SK-N-SH treated with all-trans-retinoic acid at 6 μM for 48 hours (cell line): ENCODE data around the gene ASPDH.

Experiments used
- ATAC-seq: fragments of 200-7000 bp; cut with Tn5 transposase; 3 replicates; pipeline ENCODE4 v1.9.1; 2020; ENCODE audit warnings: mild to moderate bottlenecking, moderate library complexity
- ARNTL ChIP-seq: fragments of 450-650 bp; formaldehyde crosslinking; IDR thresholded peaks from 2 replicates; pipeline ENCODE4 v1.5.0; 2020; ENCODE audit warnings: low read depth, mild to moderate bottlenecking, moderate library complexity, borderline replicate concordance
- BACH2 ChIP-seq: fragments of 250-450 bp; sonication (Bioruptor Pico); IDR thresholded peaks from 2 replicates; pipeline ENCODE4 v1.9.0; 2021; ENCODE audit warnings: mild to moderate bottlenecking, borderline replicate concordance
- CREB5 ChIP-seq: fragments of 250-450 bp; sonication (Bioruptor Pico); IDR thresholded peaks from 2 replicates; pipeline ENCODE4 v1.5.1; 2020; ENCODE audit warnings: low read depth, mild to moderate bottlenecking, moderate library complexity
- CSDC2 ChIP-seq: fragments of 250-450 bp; sonication (Bioruptor Pico); IDR thresholded peaks from 2 replicates; pipeline ENCODE4 v1.5.0; 2020; ENCODE audit warnings: mild to moderate bottlenecking, moderate library complexity
- CSRNP3 ChIP-seq: fragments of 250-450 bp; sonication (Bioruptor Pico); IDR thresholded peaks from 2 replicates; pipeline ENCODE4 v1.5.1; 2021; ENCODE audit warnings: mild to moderate bottlenecking, moderate library complexity
- GLIS3 ChIP-seq: fragments of 250-450 bp; sonication (Bioruptor Pico); IDR thresholded peaks from 2 replicates; pipeline ENCODE4 v1.5.0; 2020; ENCODE audit warnings: mild to moderate bottlenecking, moderate library complexity
- ISL1 ChIP-seq: fragments of 250-450 bp; sonication (Bioruptor Pico); IDR thresholded peaks from 2 replicates; pipeline ENCODE4 v2.1.2; 2022; ENCODE audit warnings: mild to moderate bottlenecking, moderate library complexity
- PATZ1 ChIP-seq: fragments of 250-450 bp; sonication (Bioruptor Pico); IDR thresholded peaks from 2 replicates; pipeline ENCODE4 v1.8.0; 2020; ENCODE audit warnings: mild to moderate bottlenecking, moderate library complexity, borderline replicate concordance
- POU6F1 ChIP-seq: fragments of 250-450 bp; sonication (Bioruptor Pico); IDR thresholded peaks from 2 replicates; pipeline ENCODE4 v1.8.0; 2021; ENCODE audit warnings: low read depth, mild to moderate bottlenecking, moderate library complexity, borderline replicate concordance
- PPARA ChIP-seq: fragments of 250-450 bp; sonication (Bioruptor Pico); IDR thresholded peaks from 2 replicates; pipeline ENCODE4 v1.5.0; 2020; ENCODE audit warnings: mild to moderate bottlenecking, borderline replicate concordance
- RARB ChIP-seq: fragments of 250-450 bp; sonication (Bioruptor Pico); IDR thresholded peaks from 2 replicates; pipeline ENCODE4 v1.8.0; 2021; ENCODE audit warnings: mild to moderate bottlenecking, moderate library complexity
- SNAI2 ChIP-seq: fragments of 250-450 bp; sonication (Bioruptor Pico); IDR thresholded peaks from 2 replicates; pipeline ENCODE4 v1.5.0; 2020; ENCODE audit warnings: mild to moderate bottlenecking, moderate library complexity
- TCF4 ChIP-seq: fragments of 250-450 bp; sonication (Bioruptor Pico); IDR thresholded peaks from 2 replicates; pipeline ENCODE4 v1.8.0; 2021; ENCODE audit warnings: mild to moderate bottlenecking, moderate library complexity, borderline replicate concordance
- TOX ChIP-seq: fragments of 250-450 bp; sonication (Bioruptor Pico); IDR thresholded peaks from 2 replicates; pipeline ENCODE4 v1.8.0; 2021; ENCODE audit warnings: mild to moderate bottlenecking, moderate library complexity, borderline replicate concordance
- TSHZ2 ChIP-seq: fragments of 250-450 bp; sonication (Bioruptor Pico); IDR thresholded peaks from 2 replicates; pipeline ENCODE4 v1.5.0; 2020; ENCODE audit warnings: mild to moderate bottlenecking, moderate library complexity
- ZC3H10 ChIP-seq: fragments of 250-450 bp; sonication (Bioruptor Pico); IDR thresholded peaks from 2 replicates; pipeline ENCODE4 v1.5.1; 2021; ENCODE audit warnings: mild to moderate bottlenecking, moderate library complexity
- ZFP3 ChIP-seq: fragments of 250-450 bp; sonication (Bioruptor Pico); IDR thresholded peaks from 2 replicates; pipeline ENCODE4 v1.5.0; 2020; ENCODE audit warnings: mild to moderate bottlenecking, moderate library complexity
- ZFP30 ChIP-seq: fragments of 450-650 bp; formaldehyde crosslinking; IDR thresholded peaks from 2 replicates; pipeline ENCODE4 v1.5.0; 2022; ENCODE audit warnings: mild to moderate bottlenecking, moderate library complexity
- ZNF565 ChIP-seq: fragments of 450-650 bp; formaldehyde crosslinking; conservative IDR thresholded peaks from 2 replicates; pipeline ENCODE4 v1.5.0; 2020; ENCODE audit warnings: low read depth, mild to moderate bottlenecking, moderate library complexity
- ZNF70 ChIP-seq: fragments of 450-650 bp; formaldehyde crosslinking; IDR thresholded peaks from 2 replicates; pipeline ENCODE4 v1.5.0; 2020; ENCODE audit warnings: mild to moderate bottlenecking, moderate library complexity
- ZNF8 ChIP-seq: fragments of 450-650 bp; formaldehyde crosslinking; IDR thresholded peaks from 2 replicates; pipeline ENCODE4 v1.5.0; 2020; ENCODE audit warnings: mild to moderate bottlenecking, moderate library complexity

The ASPDH gene

GRCh38 chr19:50478901-50479715 lies 34.6 kb downstream of the ASPDH start:
- TF ChIP-seq RARB (CRISPR knock-in tag) (no peak), TOX (CRISPR knock-in tag) (no peak), CREB5 (CRISPR knock-in tag) (no peak), POU6F1 (CRISPR knock-in tag) (no peak), SNAI2 (CRISPR knock-in tag) (no peak), CSDC2 (no peak), ZNF8 (CRISPR knock-in tag) (no peak), ISL1 (CRISPR knock-in tag) (no peak), ZFP3 (CRISPR knock-in tag) (no peak), GLIS3 (no peak), PATZ1 (no peak), TCF4 (no peak), BACH2 (CRISPR knock-in tag) (no peak), ZNF70 (CRISPR knock-in tag) (no peak), ARNTL (no peak), ZFP30 (CRISPR knock-in tag) (no peak), ZNF565 (CRISPR knock-in tag) (no peak), TSHZ2 (CRISPR knock-in tag) (no peak), CSRNP3 (CRISPR knock-in tag) (no peak)
- no peak for ATAC-seq

- no peak for ATAC-seq
- TF ChIP-seq ZFP3 (CRISPR knock-in tag) (no peak), POU6F1 (CRISPR knock-in tag) (no peak), ZC3H10 (CRISPR knock-in tag) (no peak), ZNF8 (CRISPR knock-in tag) (no peak), PATZ1 (no peak), GLIS3 (no peak), PPARA (CRISPR knock-in tag) (no peak), BACH2 (CRISPR knock-in tag) (no peak), RARB (CRISPR knock-in tag) (no peak), CSRNP3 (CRISPR knock-in tag) (no peak), CREB5 (CRISPR knock-in tag) (no peak), SNAI2 (CRISPR knock-in tag) (no peak)
Measured at GRCh38 chr19:50477751-50478515, 35.8 kb downstream of the ASPDH start.
